H1 (cell line): Measurements from ENCODE around the gene PTDSS2. TPM values are rescaled to one million over a fixed set of nuclear protein-coding genes. Genes with fewer than 3 reads are reported as not detected.

Source experiments
- CTCF ChIA-PET: fragments of 300-600 bp; sonication (Branson Sonifier 250); formaldehyde crosslinking; loops from one replicate; lab custom pipeline; 2021; ENCODE audit not compliant: partially characterized antibody; lab: Charles Lee
- POLR2A ChIA-PET: fragments of 300-600 bp; sonication (Branson Sonifier 250); formaldehyde crosslinking; loops from one replicate; lab custom pipeline; 2021; ENCODE audit warnings: inconsistent platforms; ENCODE audit not compliant: partially characterized antibody; lab: Charles Lee
- DNase-seq, 2 experiments: peaks; one replicate each; pipeline versions ENCODE4 v3.0.0 to v3.0.0-alpha.2; 2010 to 2022; ENCODE audit warnings: low spot score in 2 of 2, low read depth in 1 of 2, mixed read lengths in 1 of 2
- FAIRE-seq: peaks from 2 replicates; lab custom pipeline; 2011; peaks lifted over from hg19 to GRCh38; lab: Jason Lieb, UNC
- H2AFZ ChIP-seq: 2 replicates; pipeline ENCODE4 v1.8.1; 2012; ENCODE audit warnings: low read length, inconsistent platforms
- H2AK5ac ChIP-seq: 2 replicates; pipeline ENCODE4 v1.6.1; 2013; ENCODE audit warnings: low read depth, low read length
- H2BK120ac ChIP-seq: replicated peaks from 2 replicates; pipeline ENCODE3; 2013; ENCODE audit warnings: low read depth, low read length, inconsistent platforms
- H2BK12ac ChIP-seq: 2 replicates; pipeline ENCODE4 v1.6.1; 2013; ENCODE audit warnings: low read depth, low read length
- H2BK15ac ChIP-seq: 2 replicates; pipeline ENCODE4 v1.6.1; 2013; ENCODE audit warnings: low read length
- H2BK20ac ChIP-seq: 2 replicates; pipeline ENCODE4 v1.6.1; 2013; ENCODE audit warnings: low read length
- H2BK5ac ChIP-seq: 2 replicates; pipeline ENCODE4 v1.6.1; 2013; ENCODE audit warnings: low read depth, low read length
- H3K14ac ChIP-seq: 2 replicates; pipeline ENCODE4 v1.6.1; 2013; ENCODE audit warnings: inconsistent platforms; ENCODE audit not compliant: insufficient read length
- H3K18ac ChIP-seq: 2 replicates; pipeline ENCODE4 v1.6.1; 2013; ENCODE audit warnings: low read length; ENCODE audit errors: extremely low read depth
- H3K23ac ChIP-seq: 2 replicates; pipeline ENCODE4 v1.6.1; 2013; ENCODE audit warnings: inconsistent platforms; ENCODE audit not compliant: insufficient read length
- H3K23me2 ChIP-seq: 2 replicates; pipeline ENCODE4 v1.6.1; 2013; ENCODE audit warnings: low read depth, low read length
- H3K27ac ChIP-seq: 2 replicates; pipeline ENCODE4 v1.6.1; 2011; ENCODE audit warnings: low read depth, low read length, inconsistent platforms
- H3K27me3 ChIP-seq, 4 experiments: replicated peaks in 1 of 4; 1 replicate in 1 of 4; 2 replicates in 3 of 4; pipeline versions ENCODE4 v1.6.1 to v1.8.1; 2011 to 2013; ENCODE audit warnings: low read length in 3 of 4, mild to moderate bottlenecking in 3 of 4, inconsistent platforms in 2 of 4, mixed read lengths in 2 of 4, moderate library complexity in 1 of 4; ENCODE audit not compliant: control insufficient read depth in 3 of 4, insufficient read depth in 3 of 4; ENCODE audit errors: extremely low read depth in 1 of 4
- H3K36me3 ChIP-seq, 4 experiments: 2 replicates each; pipeline versions ENCODE4 v1.6.1 to v1.8.1; 2011 to 2013; ENCODE audit warnings: mild to moderate bottlenecking in 4 of 4, low read length in 3 of 4, moderate library complexity in 2 of 4, control low read depth in 1 of 4, inconsistent platforms in 1 of 4; ENCODE audit not compliant: insufficient read depth in 4 of 4, control insufficient read depth in 2 of 4
- H3K4ac ChIP-seq: replicated peaks from 2 replicates; pipeline ENCODE3; 2013; ENCODE audit warnings: low read length, low read depth, mixed read lengths, inconsistent platforms; ENCODE audit not compliant: insufficient read length
- H3K4me1 ChIP-seq, 4 experiments: replicated peaks in 1 of 4; 1 replicate in 1 of 4; 2 replicates in 3 of 4; pipeline versions ENCODE4 v1.6.1 to v1.8.1; 2011 to 2013; ENCODE audit warnings: low read length in 3 of 4, inconsistent platforms in 2 of 4, mixed read lengths in 1 of 4; ENCODE audit not compliant: insufficient read depth in 4 of 4, control insufficient read depth in 3 of 4
- H3K4me2 ChIP-seq, 2 experiments: 2 replicates each; pipeline versions ENCODE4 v1.6.1 to v1.8.1; 2011 to 2013; ENCODE audit warnings: low read depth in 2 of 2, low read length in 2 of 2, control low read depth in 1 of 2, inconsistent platforms in 1 of 2, mild to moderate bottlenecking in 1 of 2; ENCODE audit not compliant: insufficient read depth in 1 of 2
- H3K4me3 ChIP-seq, 4 experiments: fragments of 200-600, 300-600 bp in 1 of 4; sonication (generic), shearing (Covaris generic), sonication (Bioruptor Twin) in 1 of 4; 2 replicates each; pipeline versions ENCODE4 v1.5.1 to v1.8.1; 2011 to 2016; ENCODE audit warnings: low read length in 4 of 4, low read depth in 3 of 4, control low read depth in 2 of 4, inconsistent platforms in 2 of 4, mild to moderate bottlenecking in 2 of 4, mixed read lengths in 1 of 4, moderate library complexity in 1 of 4; ENCODE audit not compliant: insufficient read depth in 2 of 4; ENCODE audit errors: extremely low read depth in 1 of 4
- H3K56ac ChIP-seq: replicated peaks from 2 replicates; pipeline ENCODE3; 2013; ENCODE audit warnings: low read depth, mild to moderate bottlenecking, mixed read lengths, low read length, inconsistent platforms; ENCODE audit not compliant: insufficient read length
- H3K79me1 ChIP-seq: 2 replicates; pipeline ENCODE4 v1.6.1; 2013; ENCODE audit warnings: low read depth, low read length, control low read depth
- H3K79me2 ChIP-seq, 2 experiments: 2 replicates each; pipeline versions ENCODE4 v1.6.1 to v1.8.1; 2012 to 2013; ENCODE audit warnings: low read length in 2 of 2, mild to moderate bottlenecking in 2 of 2, inconsistent platforms in 1 of 2; ENCODE audit not compliant: insufficient read depth in 2 of 2, control insufficient read depth in 1 of 2
- H3K9ac ChIP-seq, 4 experiments: replicated peaks in 1 of 4; 1 replicate in 1 of 4; 2 replicates in 3 of 4; pipeline versions ENCODE4 v1.6.1 to v1.8.1; 2011 to 2013; ENCODE audit warnings: low read depth in 3 of 4, low read length in 3 of 4, control low read depth in 2 of 4, mild to moderate bottlenecking in 2 of 4, moderate library complexity in 2 of 4, inconsistent platforms in 1 of 4; ENCODE audit errors: extremely low read depth in 1 of 4
- H3K9me3 ChIP-seq, 2 experiments: 2 replicates each; pipeline versions ENCODE4 v1.6.1 to v1.8.1; 2012 to 2013; ENCODE audit warnings: mild to moderate bottlenecking in 2 of 2, moderate library complexity in 2 of 2, control low read depth in 1 of 2, inconsistent platforms in 1 of 2, low read depth in 1 of 2, low read length in 1 of 2, mixed read lengths in 1 of 2; ENCODE audit not compliant: insufficient read depth in 2 of 2
- H4K20me1 ChIP-seq, 2 experiments: replicated peaks in 1 of 2; 2 replicates each; pipeline versions ENCODE3 to v1.8.1; 2011 to 2013; ENCODE audit warnings: inconsistent platforms in 2 of 2, low read length in 2 of 2, mild to moderate bottlenecking in 1 of 2; ENCODE audit not compliant: insufficient read depth in 2 of 2, control insufficient read depth in 1 of 2
- H4K5ac ChIP-seq: 2 replicates; pipeline ENCODE4 v1.6.1; 2013; ENCODE audit warnings: low read length, low read depth, mixed read lengths, inconsistent platforms; ENCODE audit not compliant: insufficient read length
- H4K8ac ChIP-seq: 2 replicates; pipeline ENCODE4 v1.8.0; 2013; ENCODE audit warnings: mild to moderate bottlenecking, moderate library complexity, low read length, inconsistent platforms; ENCODE audit not compliant: insufficient read depth; ENCODE audit errors: extremely low read depth
- H4K91ac ChIP-seq: replicated peaks from 2 replicates; pipeline ENCODE3; 2013; ENCODE audit warnings: low read length, mixed read lengths, inconsistent platforms; ENCODE audit not compliant: insufficient read length
- CEBPB ChIP-seq: IDR thresholded peaks from 2 replicates; pipeline ENCODE4 v1.6.1; 2012; ENCODE audit warnings: low read depth, low read length
- CHD2 ChIP-seq: IDR thresholded peaks from 2 replicates; pipeline ENCODE4 v1.6.1; 2012; ENCODE audit warnings: low read length, improper control_type of control experiment
- EP300 ChIP-seq, 2 experiments: IDR thresholded peaks; 1 replicate in 1 of 2; 2 replicates in 1 of 2; pipeline ENCODE4 v1.6.1; 2011 to 2012; ENCODE audit warnings: low read depth in 2 of 2, low read length in 2 of 2, mild to moderate bottlenecking in 2 of 2, borderline replicate concordance in 1 of 2, inconsistent platforms in 1 of 2, moderate library complexity in 1 of 2
- GTF2F1 ChIP-seq: IDR thresholded peaks from 2 replicates; pipeline ENCODE4 v1.6.1; 2012; ENCODE audit warnings: low read depth, low read length, improper control_type of control experiment, borderline replicate concordance
- MAFK ChIP-seq: IDR thresholded peaks from 2 replicates; pipeline ENCODE4 v1.6.1; 2012; ENCODE audit warnings: low read depth, mild to moderate bottlenecking, improper control_type of control experiment, low read length
- RAD21 ChIP-seq, 2 experiments: IDR thresholded peaks in 1 of 2; conservative IDR thresholded peaks in 1 of 2; 2 replicates each; pipeline ENCODE4 v1.6.1; 2011; ENCODE audit warnings: low read depth in 2 of 2, low read length in 2 of 2, improper control_type of control experiment in 1 of 2, inconsistent platforms in 1 of 2, mild to moderate bottlenecking in 1 of 2, moderate library complexity in 1 of 2
- RBBP5 ChIP-seq: IDR thresholded peaks from 2 replicates; pipeline ENCODE4 v1.7.1; 2012; ENCODE audit warnings: low read depth, mild to moderate bottlenecking, inconsistent platforms, low read length, moderate library complexity, borderline replicate concordance
- RFX5 ChIP-seq: IDR thresholded peaks from 2 replicates; pipeline ENCODE4 v1.6.1; 2011; ENCODE audit warnings: low read depth, low read length, improper control_type of control experiment, borderline replicate concordance
- RXRA ChIP-seq: IDR thresholded peaks from 2 replicates; pipeline ENCODE4 v1.6.1; 2011; ENCODE audit warnings: low read depth, mild to moderate bottlenecking, low read length, moderate library complexity; ENCODE audit not compliant: insufficient read depth
- SAP30 ChIP-seq: fragments of 300-600 bp; sonication (generic); IDR thresholded peaks from 2 replicates; pipeline ENCODE4 v1.7.1; 2012; ENCODE audit warnings: low read length, moderate library complexity, mild to moderate bottlenecking, inconsistent platforms; ENCODE audit not compliant: insufficient read depth, insufficient replicate concordance
- SP2 ChIP-seq: IDR thresholded peaks from 2 replicates; pipeline ENCODE4 v1.6.1; 2012; ENCODE audit warnings: mild to moderate bottlenecking, low read length, inconsistent platforms
- SRF ChIP-seq: IDR thresholded peaks from 2 replicates; pipeline ENCODE4 v1.6.1; 2011; ENCODE audit warnings: mild to moderate bottlenecking, low read depth, low read length, moderate library complexity
- TBP ChIP-seq: IDR thresholded peaks from 2 replicates; pipeline ENCODE4 v1.6.1; 2011; ENCODE audit warnings: low read depth, low read length, improper control_type of control experiment
- WGBS, 2 experiments: shearing (Covaris generic) in 1 of 2; methylation state at CpG; one replicate each; pipeline versions ENCODE4 v1.1.6 to v1.1.7; 2013 to 2015; ENCODE audit warnings: low lambda C conversion rate in 2 of 2, mixed read lengths in 2 of 2, inconsistent platforms in 1 of 2, low coverage in 1 of 2, missing lambda C conversion rate in 1 of 2; ENCODE audit not compliant: insufficient replicate concordance in 2 of 2, insufficient coverage in 1 of 2, insufficient read length in 1 of 2; ENCODE audit errors: extremely low coverage in 1 of 2, missing lambda C conversion rate in 1 of 2; 5-methylcytosine and 5-hydroxymethylcytosine counted together
- polyA plus RNA-seq, 7 experiments: library from polyadenylated mRNA; depleted of rRNA in 3 of 7; stranded (reverse) in 5 of 7; unstranded in 2 of 7; fragments of >200 nt in 5 of 7; fragments of 200-250 nt in 2 of 7; gene quantifications; 1 replicate in 5 of 7; 2 replicates in 1 of 7; 4 replicates in 1 of 7; pipeline versions ENCODE4 v1.2.1 to v1.2.3, GENCODE V29; 2011 to 2013; ENCODE audit warnings: missing spikeins in 2 of 7, mixed read lengths in 2 of 7
- total RNA-seq: library from RNA; stranded (reverse); fragmentation: NEBNext Ultra II Directional; extraction: Animal tissue kit (Norgen Biotek cat#: 25700); gene quantifications from 2 replicates; pipeline ENCODE4 v1.2.1, GENCODE V29; 2021

The PTDSS2 gene
- total and polyA plus RNA-seq, 2 of the 8 experiments (the other 6 are each of a cell fraction or from before 2014, with no cell fraction given) = 48.7 to 68.2 TPM

DNA sequence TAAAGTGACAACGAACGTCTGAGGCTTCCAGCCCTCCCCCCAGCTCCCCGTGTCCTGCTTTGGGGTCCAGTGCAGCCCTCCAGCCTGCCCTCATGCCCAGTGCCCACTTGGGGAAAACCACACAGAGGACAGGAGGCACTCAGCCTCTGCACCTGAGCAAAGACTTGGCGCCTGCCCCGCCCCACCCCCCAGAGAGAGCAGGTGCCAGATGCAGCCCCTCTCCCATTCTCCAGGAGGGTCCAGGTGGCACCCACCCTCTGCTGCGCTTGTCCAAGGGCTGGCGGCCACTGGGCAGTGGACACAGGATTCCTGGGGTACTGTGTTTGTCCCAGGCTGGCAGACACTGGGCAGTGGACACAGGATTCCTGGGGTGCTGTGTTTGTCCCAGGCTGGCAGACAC lies 41.3 kb downstream of the PTDSS2 start:
- no peak for DNase-seq
- no peak overlapping the region for H2BK20ac ChIP-seq
- H3K23ac ChIP-seq = no peak overlapping the region
- no peaks in the 10 kb centered on the region; the same call in 1 of the 2 replicates for H3K79me1 ChIP-seq
- no peak overlapping the region for H2AFZ ChIP-seq
- H4K5ac ChIP-seq = no peak overlapping the region
- H4K20me1 ChIP-seq = peaks cover 3 to 9% of the 10 kb centered on the region in 2 experiments
- no peak overlapping the region for H4K91ac ChIP-seq
- H3K14ac ChIP-seq = no peak overlapping the region
- no peak overlapping the region for H3K4me3 ChIP-seq
- no peak overlapping the region for H2BK120ac ChIP-seq
- H4K8ac ChIP-seq = no peak overlapping the region
- no peak overlapping the region for H3K27ac ChIP-seq
- H2BK15ac ChIP-seq = no peak overlapping the region
- H3K36me3 ChIP-seq = peaks cover 2 to 20% (median 5%) of the 10 kb centered on the region in 4 experiments; a peak in 4 of 8 replicates
- H3K4me1 ChIP-seq = no peaks in the 10 kb centered on the region
- no peak overlapping the region for H2BK12ac ChIP-seq
- TF ChIP-seq EP300 (IDR thresholded peaks at IDR 0.05; ENCODE audit: borderline replicate concordance in 1 of 2, low read depth in 2 of 2, low read length in 2 of 2) = no peak
- no peak for TF ChIP-seq RFX5
- no peak for TF ChIP-seq SP2
- no peak for TF ChIP-seq RXRA
- TF ChIP-seq RBBP5 = no peak
- TF ChIP-seq MAFK = no peak
- no peak for TF ChIP-seq CEBPB
- TF ChIP-seq SAP30 = no peak
- no peak for TF ChIP-seq CHD2
- no peak for TF ChIP-seq GTF2F1
- TF ChIP-seq RAD21 (IDR thresholded peaks at IDR 0.05 in 1 of 2, conservative IDR thresholded peaks at IDR 0.05 in 1 of 2; ENCODE audit: low read depth in 2 of 2, low read length in 2 of 2) = no peak
- no peak for TF ChIP-seq TBP
- TF ChIP-seq SRF = no peak
- ChIA-PET CTCF (interaction anchor here (0.9 kb wide), 1 partner anchor 76 kb away, joined by 3 read pairs; the partner anchor contains the start of gene SIGIRR), POLR2A (interaction anchor here (1.0 to 1.1 kb wide), 3 partner anchors 9 to 19 kb away, joined by 3 to 6 read pairs (median 3); no protein-coding TSS in a partner anchor)
- no peak overlapping the region for H3K9ac ChIP-seq
- H3K56ac ChIP-seq = no peak overlapping the region
- H3K4me2 ChIP-seq = no peak overlapping the region
- FAIRE-seq = no peak
- no peaks in the 10 kb centered on the region; a peak in 1 of 4 replicates for H3K79me2 ChIP-seq
- 88% methylated on average over 7 of the region's 7 CpGs; no CpG with 5 or more reads in 1 of the 2 experiments for WGBS, 2 experiments
- no peaks in the 10 kb centered on the region for H3K9me3 ChIP-seq
- H2AK5ac ChIP-seq = no peak overlapping the region
- no peak overlapping the region for H3K4ac ChIP-seq
- no peaks in the 10 kb centered on the region for H3K23me2 ChIP-seq
- no peak overlapping the region for H2BK5ac ChIP-seq
- no peak overlapping the region for H3K18ac ChIP-seq
- H3K27me3 ChIP-seq = no peaks in the 10 kb centered on the region
